Measurements from ENCODE around the gene FBXO2. TPM values are rescaled to one million over a fixed set of nuclear protein-coding genes. Genes with fewer than 3 reads are reported as not detected.

Gene FBXO2
- total RNA-seq, 1 donor from 2014 or later, result 3.1 TPM

DNA sequence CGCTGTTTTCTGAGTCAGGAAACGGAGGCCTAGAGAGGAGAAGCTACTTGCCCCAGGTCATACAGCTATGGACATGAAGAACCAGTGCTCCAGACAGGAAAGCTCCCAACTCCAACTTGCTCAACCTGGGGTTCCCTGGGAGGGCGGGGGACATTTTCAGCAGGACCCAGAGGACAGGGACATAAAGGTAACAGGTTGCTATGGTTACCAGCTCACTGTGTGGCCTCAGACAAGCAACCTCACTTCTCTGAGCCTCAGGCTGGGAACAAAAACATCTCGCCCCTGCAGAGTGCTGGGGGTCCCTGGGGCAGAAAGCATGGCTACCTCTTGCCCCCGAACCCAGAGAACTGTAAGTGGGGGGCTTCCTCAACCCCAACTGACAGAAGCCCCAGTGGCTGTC lies 16.1 kb downstream of the FBXO2 start:
- no peaks in the 10 kb centered on the region for H3K4me1 Mint-ChIP-seq
- no peaks in the 10 kb centered on the region for H3K9me3 Mint-ChIP-seq
- DNase-seq (ENCODE audit: low spot score in 2 of 2, unreplicated experiment in 2 of 2), result no peak
- TF ChIP-seq, protein P1, sequence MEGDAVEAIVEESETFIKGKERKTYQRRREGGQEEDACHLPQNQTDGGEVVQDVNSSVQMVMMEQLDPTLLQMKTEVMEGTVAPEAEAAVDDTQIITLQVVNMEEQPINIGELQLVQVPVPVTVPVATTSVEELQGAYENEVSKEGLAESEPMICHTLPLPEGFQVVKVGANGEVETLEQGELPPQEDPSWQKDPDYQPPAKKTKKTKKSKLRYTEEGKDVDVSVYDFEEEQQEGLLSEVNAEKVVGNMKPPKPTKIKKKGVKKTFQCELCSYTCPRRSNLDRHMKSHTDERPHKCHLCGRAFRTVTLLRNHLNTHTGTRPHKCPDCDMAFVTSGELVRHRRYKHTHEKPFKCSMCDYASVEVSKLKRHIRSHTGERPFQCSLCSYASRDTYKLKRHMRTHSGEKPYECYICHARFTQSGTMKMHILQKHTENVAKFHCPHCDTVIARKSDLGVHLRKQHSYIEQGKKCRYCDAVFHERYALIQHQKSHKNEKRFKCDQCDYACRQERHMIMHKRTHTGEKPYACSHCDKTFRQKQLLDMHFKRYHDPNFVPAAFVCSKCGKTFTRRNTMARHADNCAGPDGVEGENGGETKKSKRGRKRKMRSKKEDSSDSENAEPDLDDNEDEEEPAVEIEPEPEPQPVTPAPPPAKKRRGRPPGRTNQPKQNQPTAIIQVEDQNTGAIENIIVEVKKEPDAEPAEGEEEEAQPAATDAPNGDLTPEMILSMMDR (IDR thresholded peaks at IDR 0.05; ENCODE audit: unreplicated experiment), result no peak
- H3K27me3 Mint-ChIP-seq (ENCODE audit: low read depth), result peaks cover 31% of the 10 kb centered on the region
- no peak overlapping the region for H3K27ac Mint-ChIP-seq
- H3K4me3 Mint-ChIP-seq, result no peak overlapping the region
- H3K36me3 Mint-ChIP-seq, result no peaks in the 10 kb centered on the region

DNA sequence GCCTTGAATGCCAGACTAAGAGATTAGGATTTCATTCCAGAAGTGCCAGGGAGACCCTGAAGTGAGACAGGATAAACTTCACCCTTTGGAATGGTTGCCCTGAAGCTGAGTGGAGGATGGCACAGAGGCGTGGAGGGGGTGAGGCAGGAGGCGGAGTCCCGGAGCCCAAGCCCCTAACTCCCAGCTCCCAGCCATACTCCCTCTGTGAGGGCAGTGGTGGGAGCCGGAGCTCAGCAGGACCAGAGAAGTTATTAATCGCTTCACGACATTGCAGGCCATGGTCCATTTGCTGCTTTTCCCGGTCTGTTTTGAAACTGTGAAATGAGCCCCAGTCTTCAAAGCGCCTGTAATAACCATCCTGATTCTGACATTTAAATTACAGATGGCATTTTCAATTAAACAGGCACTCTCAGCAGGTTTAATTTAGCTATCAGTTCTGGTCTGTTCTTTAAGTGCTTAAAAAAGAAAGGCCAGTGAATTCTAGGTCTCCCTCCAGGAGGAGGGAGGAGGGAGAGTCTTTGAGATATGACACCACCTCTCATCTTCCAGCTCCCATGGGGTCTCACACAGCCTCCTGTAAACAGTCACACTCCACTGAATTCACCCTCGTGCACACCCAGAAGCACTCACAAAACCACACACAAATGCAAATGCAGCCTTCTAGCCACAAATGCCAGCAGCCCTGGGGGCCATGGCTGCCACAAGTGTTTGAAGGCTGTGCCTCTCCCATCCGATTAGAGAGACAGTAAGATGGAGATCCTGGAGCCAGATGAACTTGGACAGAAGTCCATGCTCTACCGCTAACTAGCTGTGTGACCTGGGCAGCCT lies 19.6 kb downstream of the FBXO2 start:
- no peak for DNase-seq (ENCODE audit: low spot score in 2 of 2, unreplicated experiment in 2 of 2)
- TF ChIP-seq, protein P1 (IDR thresholded peaks at IDR 0.05; ENCODE audit: unreplicated experiment), result no peak
- Mint-ChIP-seq H3K4me1 (no peaks in the 10 kb centered on the region), H3K9me3 (no peaks in the 10 kb centered on the region), H3K36me3 (no peaks in the 10 kb centered on the region), H3K27ac (no peak overlapping the region), H3K27me3 (ENCODE audit: low read depth) (peaks cover 41% of the 10 kb centered on the region), H3K4me3 (no peak overlapping the region)

DNA sequence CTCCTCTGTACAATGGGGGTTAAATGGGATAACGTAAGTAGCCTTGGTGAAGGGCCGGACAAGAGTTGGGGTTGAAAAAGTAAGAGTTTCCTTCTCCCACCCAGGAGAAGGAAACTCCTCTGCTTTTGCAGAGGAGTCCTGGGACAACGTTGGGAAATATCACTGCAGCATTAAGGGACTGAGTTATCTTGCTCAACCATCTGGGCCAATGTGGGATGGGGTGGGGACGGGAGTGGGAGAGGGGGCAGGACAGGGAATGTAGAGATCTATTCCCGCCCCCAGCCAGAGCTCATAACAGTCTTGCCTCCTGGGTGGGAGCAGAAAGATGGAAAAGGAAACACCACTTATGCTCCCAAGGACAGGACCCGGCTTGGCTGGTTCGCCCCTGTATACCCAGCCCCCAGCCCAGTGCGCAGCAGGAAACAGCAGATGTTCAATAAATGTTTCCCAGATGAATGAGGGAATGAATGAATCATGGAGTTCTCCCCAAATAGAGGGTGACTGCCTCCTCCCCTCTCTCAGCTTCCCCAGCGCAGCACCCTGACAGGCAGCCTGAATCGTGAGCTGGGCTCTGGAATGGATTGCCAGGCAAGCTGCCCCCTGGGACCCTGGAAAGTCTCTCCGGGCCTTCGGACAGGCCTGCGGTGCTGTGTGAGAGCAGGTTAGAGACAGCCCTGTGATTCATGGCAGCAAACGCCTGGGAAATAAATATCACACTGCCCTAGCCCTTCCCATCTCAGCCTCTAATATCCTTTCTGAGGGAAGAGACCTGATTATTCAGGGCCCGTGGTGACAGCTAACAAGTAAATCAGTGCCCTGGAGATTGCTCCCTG lies 24.8 kb downstream of the FBXO2 start:
- DNase-seq (ENCODE audit: low spot score in 2 of 2, unreplicated experiment in 2 of 2), result no peak
- H3K27me3 Mint-ChIP-seq (ENCODE audit: low read depth), result peaks cover 51% of the 10 kb centered on the region
- TF ChIP-seq, protein P1 (IDR thresholded peaks at IDR 0.05; ENCODE audit: unreplicated experiment), result no peak
- H3K9me3 Mint-ChIP-seq, result no peaks in the 10 kb centered on the region
- H3K4me1 Mint-ChIP-seq, result no peaks in the 10 kb centered on the region
- no peaks in the 10 kb centered on the region for H3K36me3 Mint-ChIP-seq
- H3K4me3 Mint-ChIP-seq, result no peak overlapping the region
- no peak overlapping the region for H3K27ac Mint-ChIP-seq

DNA sequence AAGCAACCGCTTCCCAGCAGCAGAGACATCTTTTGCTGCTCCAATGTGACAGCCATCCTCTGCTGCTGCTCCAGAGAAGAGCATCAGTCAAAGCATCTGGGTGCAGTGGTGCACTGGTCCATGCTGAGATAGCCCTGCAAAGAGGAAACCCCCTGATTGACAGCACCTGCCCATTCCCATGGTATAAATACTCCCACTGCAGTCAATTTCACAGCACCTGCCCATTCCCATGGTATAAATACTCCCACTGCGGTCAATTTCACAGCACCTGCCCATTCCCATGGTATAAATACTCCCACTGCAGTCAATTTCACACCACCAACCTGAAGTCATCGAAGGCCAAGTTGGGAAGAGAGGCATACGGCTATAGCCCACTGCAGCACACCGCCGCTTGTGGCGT lies 25.5 kb downstream of the FBXO2 start:
- Mint-ChIP-seq H3K27ac (no peak overlapping the region), H3K4me3 (no peak overlapping the region), H3K4me1 (no peaks in the 10 kb centered on the region), H3K36me3 (no peaks in the 10 kb centered on the region), H3K9me3 (no peaks in the 10 kb centered on the region), H3K27me3 (ENCODE audit: low read depth) (peaks cover 47% of the 10 kb centered on the region)
- no peak for DNase-seq (ENCODE audit: low spot score in 2 of 2, unreplicated experiment in 2 of 2)
- TF ChIP-seq, protein P1 (IDR thresholded peaks at IDR 0.05; ENCODE audit: unreplicated experiment), result no peak

DNA sequence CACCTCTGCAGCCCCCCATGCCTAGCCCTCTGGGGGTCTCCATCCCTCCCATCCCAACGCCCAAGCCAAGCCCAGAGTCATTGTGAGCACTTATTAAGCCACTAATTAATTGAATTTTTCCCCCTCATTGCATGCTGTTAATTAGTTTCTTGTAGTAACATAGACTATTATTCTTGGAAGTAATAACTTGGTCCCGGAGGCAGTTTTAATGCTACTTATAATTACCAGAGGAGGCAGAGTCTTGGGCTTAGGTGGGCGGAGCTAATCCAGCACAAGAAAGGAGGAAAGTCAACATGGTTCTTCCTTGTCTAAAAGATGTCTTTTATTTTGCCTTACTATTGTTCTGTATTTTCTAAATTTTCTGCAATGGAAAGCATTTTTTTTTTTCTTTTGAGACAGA lies 27.7 kb downstream of the FBXO2 start:
- Mint-ChIP-seq H3K4me1 (no peaks in the 10 kb centered on the region), H3K36me3 (no peaks in the 10 kb centered on the region), H3K27me3 (ENCODE audit: low read depth) (peaks cover 48% of the 10 kb centered on the region), H3K27ac (no peak overlapping the region), H3K9me3 (no peaks in the 10 kb centered on the region), H3K4me3 (no peak overlapping the region)
- TF ChIP-seq, protein P1 (IDR thresholded peaks at IDR 0.05; ENCODE audit: unreplicated experiment), result no peak
- DNase-seq (ENCODE audit: low spot score in 2 of 2, unreplicated experiment in 2 of 2), result no peak

Measured in mesothelial cell of epicardium (in vitro differentiated cells).